K562 (cell line): ENCODE results near the gene CDC20B.

Source experiments
- CHD2 ChIP-seq: IDR thresholded peaks from 2 replicates; pipeline ENCODE4 v1.6.1; 2011; ENCODE audit warnings: low read depth, low read length
- KDM4B ChIP-seq, 2 experiments: fragments of 450-650 bp in 1 of 2; sonication (generic) in 1 of 2; IDR thresholded peaks; 2 replicates each; pipeline ENCODE4 v1.6.1; 2016 to 2017; ENCODE audit warnings: borderline replicate concordance in 2 of 2, antibody characterized with exemption in 1 of 2, low read depth in 1 of 2, mild to moderate bottlenecking in 1 of 2
- POLR2A ChIP-seq: fragments of 450-650 bp; conservative IDR thresholded peaks from 2 replicates; pipeline ENCODE4 v1.6.1; 2016
- ZNF121 ChIP-seq: sonication (generic); formaldehyde crosslinking; conservative IDR thresholded peaks from 2 replicates; pipeline ENCODE4 v1.8.0; 2022; ENCODE audit warnings: missing genetic modification reagents
- ZNF140 ChIP-seq: fragments of 250-450 bp; sonication (Bioruptor Pico); IDR thresholded peaks from 2 replicates; pipeline ENCODE4 v1.8.0; 2021; ENCODE audit warnings: moderate library complexity, mild to moderate bottlenecking, inconsistent platforms

DNA sequence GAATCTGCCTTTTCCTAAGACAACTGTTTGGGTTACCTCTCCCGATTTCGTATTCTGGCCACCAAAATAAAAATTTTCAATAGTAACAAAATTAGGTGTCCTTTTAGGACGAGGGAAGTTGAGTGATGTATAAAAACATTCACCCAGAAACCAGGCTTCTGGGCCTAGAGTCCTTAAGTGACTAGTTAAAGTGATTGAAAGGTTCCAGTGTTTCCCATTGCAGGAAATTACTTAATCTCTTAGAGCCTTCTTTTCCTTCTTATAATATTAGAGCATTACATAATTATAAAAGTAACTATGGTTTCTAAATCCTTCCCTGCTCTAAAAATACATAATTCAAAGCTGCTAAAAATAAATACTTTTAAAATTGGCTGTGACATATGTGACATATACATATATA, 46.8 kb upstream of the CDC20B start:
- no peak for TF ChIP-seq ZNF121 (CRISPR knock-in tag)
- no peak for TF ChIP-seq CHD2
- no peak for TF ChIP-seq POLR2A
- no peak for TF ChIP-seq KDM4B (IDR thresholded peaks at IDR 0.05; ENCODE audit: borderline replicate concordance in 2 of 2, low read depth in 1 of 2)
- no peak for TF ChIP-seq ZNF140 (CRISPR knock-in tag)
